ENCODE data around the gene NFE2L3. TPM values are rescaled to one million over a fixed set of nuclear protein-coding genes. Genes with fewer than 3 reads are reported as not detected.
"Not testable (repeated sequence)": the region's sequence is repeated elsewhere in the genome, so short reads cannot be mapped to it uniquely, and the experiment has no call there.

NFE2L3 gene
- polyA plus RNA-seq, 1 experiment = 63.5 TPM

- CTCF ChIA-PET = interaction anchor here (0.7 kb wide), 1 partner anchor 35 kb away, joined by 3 read pairs; no protein-coding TSS in a partner anchor
- Histone ChIP-seq H3K27ac (ENCODE audit: low read depth, low read length) (no peak overlapping the region), H3K4me3 (ENCODE audit: low read depth, low read length) (no peak overlapping the region), H3K27me3 (ENCODE audit: control insufficient read depth, insufficient read depth, low read length) (no peaks in the 10 kb centered on the region), H3K9me3 (ENCODE audit: control insufficient read depth, insufficient read depth, low read length) (no peaks in the 10 kb centered on the region)
- DNase-seq (ENCODE audit: low read depth, low spot score) = no peak
- no peak for TF ChIP-seq CTCF (IDR thresholded peaks at IDR 0.05; ENCODE audit: low read depth, low read length)
- POLR2A ChIA-PET = no interaction called here
Observed at GRCh38 chr7:26162431-26162830, 10.4 kb downstream of the NFE2L3 start.

GRCh38 chr7:26163804-26164203 is 11.8 kb downstream of the NFE2L3 start:
- DNase-seq (ENCODE audit: low read depth, low spot score); H3K27me3 ChIP-seq (ENCODE audit: control insufficient read depth, insufficient read depth, low read length); POLR2A ChIA-PET; H3K9me3 ChIP-seq (ENCODE audit: control insufficient read depth, insufficient read depth, low read length); H3K4me3 ChIP-seq (ENCODE audit: low read depth, low read length); H3K27ac ChIP-seq (ENCODE audit: low read depth, low read length): not testable (repeated sequence)
- CTCF ChIA-PET = interaction anchor here (0.9 kb wide), 1 partner anchor 73 kb away, joined by 3 read pairs; no protein-coding TSS in a partner anchor

GRCh38 chr7:26165950-26166683 is 14.1 kb downstream of the NFE2L3 start:
- H3K27ac ChIP-seq (ENCODE audit: low read depth, low read length) = no peak overlapping the region
- ChIA-PET POLR2A (no interaction called here), CTCF (interaction anchor here (0.7 to 1.8 kb wide), 3 partner anchors 32 to 75 kb away, joined by 3 to 11 read pairs (median 3); no protein-coding TSS in a partner anchor)
- TF ChIP-seq CTCF (IDR thresholded peaks at IDR 0.05; ENCODE audit: low read depth, low read length) = no peak
- no peak for DNase-seq (ENCODE audit: low read depth, low spot score)
- no peaks in the 10 kb centered on the region for H3K9me3 ChIP-seq (ENCODE audit: control insufficient read depth, insufficient read depth, low read length)
- no peak overlapping the region for H3K4me3 ChIP-seq (ENCODE audit: low read depth, low read length)
- H3K27me3 ChIP-seq (ENCODE audit: control insufficient read depth, insufficient read depth, low read length) = no peaks in the 10 kb centered on the region

GRCh38 chr7:26166684-26167266 is 14.8 kb downstream of the NFE2L3 start:
- ChIA-PET CTCF (interaction anchor here (0.7 to 1.8 kb wide), 2 partner anchors 31 to 76 kb away, joined by 3 to 11 read pairs; no protein-coding TSS in a partner anchor), POLR2A (no interaction called here)
- H3K27me3 ChIP-seq (ENCODE audit: control insufficient read depth, insufficient read depth, low read length) = no peaks in the 10 kb centered on the region
- no peak for TF ChIP-seq CTCF (IDR thresholded peaks at IDR 0.05; ENCODE audit: low read depth, low read length)
- H3K27ac ChIP-seq (ENCODE audit: low read depth, low read length) = no peak overlapping the region
- DNase-seq (ENCODE audit: low read depth, low spot score) = no peak
- H3K4me3 ChIP-seq (ENCODE audit: low read depth, low read length) = no peak overlapping the region
- H3K9me3 ChIP-seq (ENCODE audit: control insufficient read depth, insufficient read depth, low read length) = no peaks in the 10 kb centered on the region

- no peaks in the 10 kb centered on the region for H3K9me3 ChIP-seq (ENCODE audit: control insufficient read depth, insufficient read depth, low read length)
- POLR2A ChIA-PET = no interaction called here
- no peak for TF ChIP-seq CTCF (IDR thresholded peaks at IDR 0.05; ENCODE audit: low read depth, low read length)
- H3K4me3 ChIP-seq (ENCODE audit: low read depth, low read length) = no peak overlapping the region
- H3K27ac ChIP-seq (ENCODE audit: low read depth, low read length) = no peak overlapping the region
- H3K27me3 ChIP-seq (ENCODE audit: control insufficient read depth, insufficient read depth, low read length) = no peaks in the 10 kb centered on the region
- no peak for DNase-seq (ENCODE audit: low read depth, low spot score)
- CTCF ChIA-PET = interaction anchor here (1.8 kb wide), 1 partner anchor 30 kb away, joined by 11 read pairs; no protein-coding TSS in a partner anchor
Observed at GRCh38 chr7:26167303-26167934, 15.4 kb downstream of the NFE2L3 start.
